PC-3 (cell line): ENCODE data around the gene AEBP1. TPM values are rescaled to one million over a fixed set of nuclear protein-coding genes. Genes with fewer than 3 reads are reported as not detected.

Experiments
- ATAC-seq: fragments of 200-7000 bp; cut with Tn5 transposase; 2 replicates; pipeline ENCODE4 v1.9.1; 2020; ENCODE audit warnings: mild to moderate bottlenecking, moderate library complexity
- BruUV-seq: library from RNA; stranded (reverse); fragments of 400-500 nt; replicated peaks from 2 replicates; lab custom pipeline; 2021; lab: Mats Ljungman, UMichigan
- CTCF ChIA-PET: fragments of 300-600 bp; sonication (Branson Sonifier 250); formaldehyde crosslinking; loops from one replicate; lab custom pipeline; 2022; ENCODE audit warnings: antibody characterized with exemption; lab: Charles Lee
- POLR2A ChIA-PET: fragments of 300-600 bp; sonication (Branson Sonifier 250); formaldehyde crosslinking; loops from one replicate; lab custom pipeline; 2022; ENCODE audit warnings: antibody characterized with exemption; ENCODE audit not compliant: unreplicated experiment; lab: Charles Lee
- DNase-seq: peaks from one replicate; pipeline ENCODE4 v3.0.0-alpha.2; 2015
- H2AFZ ChIP-seq: fragments of 300-600 bp; sonication (generic); 2 replicates; pipeline ENCODE4 v1.6.0; 2016; ENCODE audit warnings: antibody characterized with exemption, low read length
- H3F3A ChIP-seq: fragments of 300-600 bp; sonication (generic); one replicate; pipeline ENCODE4 v1.6.0; 2017; ENCODE audit warnings: antibody characterized with exemption, low read length, control low read depth, mild to moderate bottlenecking; ENCODE audit not compliant: unreplicated experiment
- H3K27ac ChIP-seq: fragments of 300-600 bp; sonication (generic); 2 replicates; pipeline ENCODE4 v1.5.1; 2016; ENCODE audit warnings: mild to moderate bottlenecking, low read length
- H3K27me3 ChIP-seq: fragments of 300-600 bp; sonication (generic); 2 replicates; pipeline ENCODE4 v1.6.1; 2016; ENCODE audit warnings: low read length, mixed read lengths
- H3K36me3 ChIP-seq: fragments of 300-600 bp; sonication (generic); 2 replicates; pipeline ENCODE4 v1.6.1; 2016; ENCODE audit warnings: low read depth, mixed run types, low read length, mixed read lengths
- H3K4me1 ChIP-seq: fragments of 300-600 bp; sonication (generic); 2 replicates; pipeline ENCODE4 v1.5.1; 2016; ENCODE audit warnings: low read length; ENCODE audit not compliant: insufficient read depth
- H3K4me2 ChIP-seq: fragments of 300-600 bp; sonication (generic); 2 replicates; pipeline ENCODE4 v1.6.0; 2016; ENCODE audit warnings: low read length
- H3K4me3 ChIP-seq: fragments of 300-600 bp; sonication (generic); 2 replicates; pipeline ENCODE4 v1.5.1; 2016; ENCODE audit warnings: mild to moderate bottlenecking, low read length, mixed read lengths
- H3K79me2 ChIP-seq: fragments of 300-600 bp; sonication (generic); 2 replicates; pipeline ENCODE4 v1.6.1; 2017; ENCODE audit warnings: low read length, mixed read lengths
- H3K9ac ChIP-seq: fragments of 300-600 bp; sonication (generic); 2 replicates; pipeline ENCODE4 v1.6.0; 2016; ENCODE audit warnings: mild to moderate bottlenecking, low read length
- H3K9me2 ChIP-seq: fragments of 300-600 bp; sonication (generic); replicated peaks from 2 replicates; pipeline ENCODE4 v1.6.1; 2016; ENCODE audit warnings: mixed run types, low read length, mixed read lengths
- H3K9me3 ChIP-seq: fragments of 300-600 bp; sonication (generic); 2 replicates; pipeline ENCODE4 v1.6.1; 2016; ENCODE audit warnings: low read length, mixed read lengths
- H4K20me1 ChIP-seq: fragments of 300-600 bp; sonication (generic); 2 replicates; pipeline ENCODE4 v1.6.1; 2016; ENCODE audit warnings: low read length, mixed read lengths
- CTCF ChIP-seq: fragments of 300-600 bp; sonication (generic); conservative IDR thresholded peaks from 2 replicates; pipeline ENCODE4 v1.5.1; 2017; ENCODE audit warnings: antibody characterized with exemption, low read depth, mild to moderate bottlenecking, low read length
- EZH2 ChIP-seq: fragments of 300-600 bp; sonication (generic); IDR thresholded peaks from one replicate; pipeline ENCODE4 v1.6.1; 2017; ENCODE audit warnings: antibody characterized with exemption, mild to moderate bottlenecking, low read length; ENCODE audit not compliant: unreplicated experiment
- EZH2phosphoT487 ChIP-seq: fragments of 300-600 bp; sonication (generic); IDR thresholded peaks from 2 replicates; pipeline ENCODE4 v1.6.1; 2018; ENCODE audit warnings: mild to moderate bottlenecking, antibody characterized with exemption, low read length, borderline replicate concordance
- intact Hi-C: fragments of 100-400 bp; cut with micrococcal nuclease; formaldehyde crosslinking; loops from 2 replicates; pipeline ENCODE4 v1.9.0; 2023
- total RNA-seq: library from RNA; depleted of rRNA; stranded (reverse); fragments of >200 nt; gene quantifications from 2 replicates; pipeline ENCODE4 v1.2.3, GENCODE V29; 2014

The AEBP1 gene
- total RNA-seq, 1 experiment from 2014 or later: not detected

GRCh38 chr7:44093102-44093641, 11.0 kb upstream of the AEBP1 start:
- CTCF ChIA-PET: no interaction called here

GRCh38 chr7:44094365-44094764, 9.8 kb upstream of the AEBP1 start:
- H3K36me3 ChIP-seq: no peaks in the 10 kb centered on the region
- peaks cover 2% of the 10 kb centered on the region; the same call in 1 of the 2 replicates for H3K4me1 ChIP-seq
- DNase-seq (no peak), ATAC-seq (no peak)
- H3K27ac ChIP-seq: no peak overlapping the region
- H3K9me2 ChIP-seq: no peaks in the 10 kb centered on the region
- no peaks in the 10 kb centered on the region for H4K20me1 ChIP-seq
- no peak overlapping the region for H2AFZ ChIP-seq
- no peaks in the 10 kb centered on the region for H3K27me3 ChIP-seq
- no peak overlapping the region for H3K4me3 ChIP-seq
- intact Hi-C loops: no loop called here
- TF ChIP-seq EZH2 (no peak), CTCF (no peak), EZH2phosphoT487 (no peak)
- H3F3A ChIP-seq: no peaks in the 10 kb centered on the region
- H3K79me2 ChIP-seq: no peaks in the 10 kb centered on the region
- BruUV-seq: no TSS peak
- CTCF ChIA-PET: no interaction called here
- POLR2A ChIA-PET: no interaction called here
- H3K9ac ChIP-seq: no peak overlapping the region
- no peaks in the 10 kb centered on the region for H3K9me3 ChIP-seq
- no peak overlapping the region for H3K4me2 ChIP-seq

More at GRCh38 chr7:44093102-44093641, 11.0 kb upstream of the AEBP1 start:
- no peak overlapping the region for H3K27ac ChIP-seq
- peaks cover 13% of the 10 kb centered on the region for H3K4me1 ChIP-seq
- DNase-seq (no peak), ATAC-seq (no peak)
- no peaks in the 10 kb centered on the region for H3K27me3 ChIP-seq
- POLR2A ChIA-PET: no interaction called here
- TF ChIP-seq EZH2phosphoT487 (no peak), CTCF (no peak), EZH2 (no peak)
- no peak overlapping the region for H3K4me2 ChIP-seq
- H2AFZ ChIP-seq: no peak overlapping the region
- H3K79me2 ChIP-seq: no peaks in the 10 kb centered on the region
- H3K36me3 ChIP-seq: no peaks in the 10 kb centered on the region
- H3K9me3 ChIP-seq: no peaks in the 10 kb centered on the region
- intact Hi-C loops: no loop called here
- no peak overlapping the region for H3K4me3 ChIP-seq
- no peaks in the 10 kb centered on the region for H3F3A ChIP-seq
- no peaks in the 10 kb centered on the region for H3K9me2 ChIP-seq
- no peaks in the 10 kb centered on the region for H4K20me1 ChIP-seq
- no TSS peak for BruUV-seq
- no peak overlapping the region for H3K9ac ChIP-seq

GRCh38 chr7:44094883-44095592, 9.1 kb upstream of the AEBP1 start:
- H3K4me3 ChIP-seq: no peak overlapping the region
- no peaks in the 10 kb centered on the region for H3K79me2 ChIP-seq
- no peaks in the 10 kb centered on the region for H4K20me1 ChIP-seq
- no peak overlapping the region for H3K27ac ChIP-seq
- intact Hi-C loops: no loop called here
- no peak overlapping the region for H2AFZ ChIP-seq
- DNase-seq: no peak
- H3K4me1 ChIP-seq: no peaks in the 10 kb centered on the region
- BruUV-seq: no TSS peak
- no peak for ATAC-seq
- H3K27me3 ChIP-seq: no peaks in the 10 kb centered on the region
- ChIA-PET POLR2A (no interaction called here), CTCF (no interaction called here)
- no peaks in the 10 kb centered on the region for H3F3A ChIP-seq
- H3K36me3 ChIP-seq: no peaks in the 10 kb centered on the region
- TF ChIP-seq EZH2: no peak
- no peak for TF ChIP-seq EZH2phosphoT487
- no peak for TF ChIP-seq CTCF
- no peak overlapping the region for H3K4me2 ChIP-seq
- no peaks in the 10 kb centered on the region for H3K9me3 ChIP-seq
- no peak overlapping the region for H3K9ac ChIP-seq
- no peaks in the 10 kb centered on the region for H3K9me2 ChIP-seq
